Measurements from ENCODE around the gene SLC13A3. TPM values are rescaled to one million over a fixed set of nuclear protein-coding genes. Genes with fewer than 3 reads are reported as not detected.

Gene SLC13A3
- total RNA-seq, 1 donor = 4.3 TPM

DNA sequence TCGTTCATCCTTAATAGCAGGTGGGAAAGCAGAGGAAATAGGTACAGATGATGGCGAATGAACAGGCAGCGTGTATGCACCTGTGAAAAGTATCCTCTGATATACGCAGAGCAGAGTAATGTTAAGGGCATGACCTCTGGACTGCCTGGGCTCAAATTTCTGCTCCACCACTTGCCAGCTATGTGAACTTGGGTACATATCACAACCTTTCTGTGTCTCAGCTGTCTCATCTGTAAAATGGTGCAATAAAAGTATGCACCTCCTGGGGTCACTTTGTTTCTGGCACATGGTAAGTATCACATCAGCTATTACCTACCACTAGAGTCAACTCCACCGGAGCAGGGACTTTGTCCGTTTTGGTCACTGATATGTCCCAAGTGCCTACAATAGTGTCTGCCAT, 103.3 kb downstream of the SLC13A3 start:
- DNase-seq (ENCODE audit: low read depth) = no peak
- H3K4me3 ChIP-seq (ENCODE audit: low read depth, low read length) = no peak overlapping the region
- TF ChIP-seq, protein P1, sequence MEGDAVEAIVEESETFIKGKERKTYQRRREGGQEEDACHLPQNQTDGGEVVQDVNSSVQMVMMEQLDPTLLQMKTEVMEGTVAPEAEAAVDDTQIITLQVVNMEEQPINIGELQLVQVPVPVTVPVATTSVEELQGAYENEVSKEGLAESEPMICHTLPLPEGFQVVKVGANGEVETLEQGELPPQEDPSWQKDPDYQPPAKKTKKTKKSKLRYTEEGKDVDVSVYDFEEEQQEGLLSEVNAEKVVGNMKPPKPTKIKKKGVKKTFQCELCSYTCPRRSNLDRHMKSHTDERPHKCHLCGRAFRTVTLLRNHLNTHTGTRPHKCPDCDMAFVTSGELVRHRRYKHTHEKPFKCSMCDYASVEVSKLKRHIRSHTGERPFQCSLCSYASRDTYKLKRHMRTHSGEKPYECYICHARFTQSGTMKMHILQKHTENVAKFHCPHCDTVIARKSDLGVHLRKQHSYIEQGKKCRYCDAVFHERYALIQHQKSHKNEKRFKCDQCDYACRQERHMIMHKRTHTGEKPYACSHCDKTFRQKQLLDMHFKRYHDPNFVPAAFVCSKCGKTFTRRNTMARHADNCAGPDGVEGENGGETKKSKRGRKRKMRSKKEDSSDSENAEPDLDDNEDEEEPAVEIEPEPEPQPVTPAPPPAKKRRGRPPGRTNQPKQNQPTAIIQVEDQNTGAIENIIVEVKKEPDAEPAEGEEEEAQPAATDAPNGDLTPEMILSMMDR (IDR thresholded peaks at IDR 0.05; ENCODE audit: insufficient read depth, low read depth, low read length) = no peak

DNA sequence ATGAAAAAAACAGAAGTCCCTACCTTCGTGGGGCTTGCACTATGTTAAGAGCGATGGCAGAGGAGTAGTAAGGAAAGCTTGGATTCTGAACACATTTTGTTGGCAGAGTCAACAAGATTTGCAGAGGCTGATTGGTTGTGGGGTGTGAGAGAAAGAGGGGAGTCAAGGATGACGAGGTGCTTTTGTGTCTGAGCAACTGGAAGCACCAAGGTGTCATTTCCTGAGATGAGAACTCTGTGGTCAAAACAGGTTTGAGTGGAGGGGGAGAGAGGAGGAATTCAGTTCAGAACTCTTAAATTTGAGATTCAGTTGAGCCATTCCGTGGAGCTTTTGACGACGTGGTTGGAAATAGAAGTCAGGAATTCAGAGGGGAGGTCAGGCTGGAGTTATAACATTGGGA, 104.3 kb downstream of the SLC13A3 start:
- TF ChIP-seq, protein P1 (IDR thresholded peaks at IDR 0.05; ENCODE audit: insufficient read depth, low read depth, low read length) = no peak
- no peak overlapping the region for H3K4me3 ChIP-seq (ENCODE audit: low read depth, low read length)
- DNase-seq (ENCODE audit: low read depth) = no peak

DNA sequence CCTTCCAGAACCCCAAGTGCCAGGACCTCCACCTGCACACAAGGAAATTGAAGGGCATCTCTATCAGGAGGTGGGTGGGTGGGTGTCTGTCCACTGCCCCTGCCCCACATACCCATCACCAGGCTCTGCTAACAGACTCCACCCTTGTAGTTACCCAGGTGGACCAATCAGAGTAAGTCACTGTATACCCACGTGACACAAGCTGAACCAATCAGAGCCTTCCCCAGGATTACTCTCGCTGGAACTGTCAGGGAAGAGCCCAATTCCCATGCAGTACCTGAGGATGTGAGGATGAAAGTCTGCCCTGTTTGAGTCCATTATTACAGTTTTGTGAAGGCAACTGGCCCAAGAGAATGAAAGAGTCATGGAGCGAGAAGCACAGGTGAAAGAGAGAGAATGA, 105.0 kb downstream of the SLC13A3 start:
- TF ChIP-seq, protein P1 (IDR thresholded peaks at IDR 0.05; ENCODE audit: insufficient read depth, low read depth, low read length) = no peak
- no peak overlapping the region for H3K4me3 ChIP-seq (ENCODE audit: low read depth, low read length)
- no peak for DNase-seq (ENCODE audit: low read depth)

DNA sequence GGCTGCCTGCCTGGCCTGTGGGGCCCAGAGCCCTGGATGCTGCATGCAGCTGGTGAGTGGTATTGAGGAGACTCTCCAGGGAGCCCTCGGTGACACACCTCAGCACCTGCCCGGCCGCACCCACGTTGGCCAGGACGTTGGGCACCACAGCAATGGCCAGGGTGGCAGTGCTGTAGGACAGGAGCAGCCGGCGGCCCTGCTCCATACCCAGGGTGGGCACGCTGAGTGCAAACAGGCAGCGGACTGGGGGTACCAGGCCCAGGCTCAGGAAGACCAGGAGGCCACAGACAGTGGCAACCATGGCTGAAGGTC, 105.5 kb downstream of the SLC13A3 start:
- H3K4me3 ChIP-seq (ENCODE audit: low read depth, low read length) = no peak overlapping the region

DNA sequence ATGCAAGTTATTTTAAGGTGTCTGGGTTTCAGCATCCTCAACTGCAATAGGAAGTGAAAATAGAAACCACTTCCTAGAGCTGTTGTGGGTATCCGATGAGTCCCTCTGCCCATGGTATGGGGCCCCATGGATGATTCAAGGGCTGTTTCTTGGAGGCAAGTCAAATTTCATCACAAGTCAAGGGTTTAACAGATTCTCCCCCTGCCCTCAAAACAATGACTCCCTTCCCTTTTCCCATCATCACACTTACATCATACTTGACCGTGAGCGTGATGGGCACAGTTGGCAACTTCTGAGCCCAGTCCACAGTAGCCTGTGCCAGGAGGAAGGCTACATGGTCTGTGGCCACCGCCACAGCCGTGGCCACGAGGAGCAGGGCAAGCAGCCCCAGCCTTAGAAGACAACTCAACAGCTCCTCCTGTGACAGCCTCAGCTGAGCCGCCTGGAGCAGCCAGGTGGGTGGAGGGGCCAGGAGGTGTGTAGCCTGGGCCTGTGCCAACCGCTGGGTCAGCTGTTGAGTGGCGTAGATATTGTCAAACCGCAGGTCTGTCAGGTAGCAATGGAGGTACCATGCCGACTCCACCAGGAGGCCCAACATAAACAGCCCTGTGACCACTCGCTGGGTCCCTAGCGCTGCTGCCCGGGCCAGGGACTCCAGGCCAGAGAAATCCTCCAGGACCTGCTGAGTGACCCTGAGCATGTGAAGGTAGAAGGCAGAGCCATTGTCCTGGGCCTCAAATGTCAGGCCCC, 106.0 kb downstream of the SLC13A3 start:
- TF ChIP-seq, protein P1 (IDR thresholded peaks at IDR 0.05; ENCODE audit: insufficient read depth, low read depth, low read length) = no peak
- no peak for DNase-seq (ENCODE audit: low read depth)
- no peak overlapping the region for H3K4me3 ChIP-seq (ENCODE audit: low read depth, low read length)

More for the DNA sequence above, 105.5 kb downstream of the SLC13A3 start:
- TF ChIP-seq, protein P1 (IDR thresholded peaks at IDR 0.05; ENCODE audit: insufficient read depth, low read depth, low read length) = no peak
- no peak for DNase-seq (ENCODE audit: low read depth)

DNA sequence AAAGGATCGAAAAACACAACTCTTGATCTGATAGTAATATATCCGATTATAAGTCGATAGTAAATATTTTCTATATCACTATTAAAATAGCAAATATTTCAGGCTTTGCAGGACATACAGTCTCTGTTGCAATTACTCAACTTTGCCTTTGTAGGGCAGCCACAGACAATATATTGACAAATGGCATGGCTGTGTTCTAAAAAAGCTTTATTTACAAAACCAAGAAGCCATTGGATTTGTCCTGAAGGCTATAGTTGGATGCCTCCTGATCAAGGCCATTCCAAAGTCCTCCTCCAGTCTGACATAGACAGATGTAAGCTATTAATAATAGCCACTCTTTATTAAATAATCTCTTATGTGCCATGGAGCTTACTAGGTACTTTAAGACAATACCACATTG, 106.7 kb downstream of the SLC13A3 start:
- no peak for DNase-seq (ENCODE audit: low read depth)
- no peak overlapping the region for H3K4me3 ChIP-seq (ENCODE audit: low read depth, low read length)
- TF ChIP-seq, protein P1 (IDR thresholded peaks at IDR 0.05; ENCODE audit: insufficient read depth, low read depth, low read length) = no peak

DNA sequence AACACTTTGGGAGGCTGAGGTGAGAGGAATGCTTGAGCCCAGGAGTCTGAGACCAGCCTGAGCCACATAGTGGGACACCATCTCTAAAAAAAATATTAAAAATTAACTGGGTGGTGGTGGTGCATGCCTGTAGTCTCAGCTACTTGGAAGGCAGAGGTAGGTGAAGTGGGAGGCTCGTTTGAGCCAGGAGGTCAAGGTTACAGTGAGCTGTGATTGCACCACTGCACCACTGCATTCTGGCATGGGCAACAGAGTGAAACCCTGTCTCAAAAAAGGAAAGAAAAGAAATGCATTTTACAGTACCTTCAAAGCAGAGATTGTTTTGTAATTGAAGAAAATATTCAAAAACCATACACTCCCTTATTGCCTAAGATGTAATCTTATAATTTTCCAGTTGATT, 107.3 kb downstream of the SLC13A3 start:
- no peak overlapping the region for H3K4me3 ChIP-seq (ENCODE audit: low read depth, low read length)
- DNase-seq (ENCODE audit: low read depth) = no peak
- TF ChIP-seq, protein P1 (IDR thresholded peaks at IDR 0.05; ENCODE audit: insufficient read depth, low read depth, low read length) = no peak
